ENCODE measurements around the gene ITGA6.

ITGA6 gene

DNA sequence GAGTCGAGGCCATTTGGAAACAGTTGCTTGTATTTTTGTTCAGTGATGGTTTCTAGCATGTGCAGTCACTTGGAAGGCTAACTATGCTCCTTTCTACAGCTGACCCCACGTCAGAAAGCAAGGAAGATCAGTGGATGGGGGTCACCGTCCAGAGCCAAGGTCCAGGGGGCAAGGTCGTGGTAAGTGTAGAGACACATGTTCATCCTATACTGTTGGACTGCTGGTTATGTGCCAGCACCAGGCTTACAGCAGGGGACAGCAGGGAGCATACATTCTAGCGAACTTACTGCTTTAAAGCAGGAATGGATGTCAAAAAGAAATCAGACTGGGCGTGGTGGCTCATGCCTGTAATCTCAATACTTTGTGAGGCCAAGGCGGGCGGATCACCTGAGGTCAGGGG is 40.0 kb downstream of the ITGA6 start:
- no peak for DNase-seq

GRCh38 chr2:172470958-172471922 is 43.9 kb downstream of the ITGA6 start:
- no peak for DNase-seq

GRCh38 chr2:172472446-172473033 is 45.2 kb downstream of the ITGA6 start:
- DNase-seq, result no peak

DNA sequence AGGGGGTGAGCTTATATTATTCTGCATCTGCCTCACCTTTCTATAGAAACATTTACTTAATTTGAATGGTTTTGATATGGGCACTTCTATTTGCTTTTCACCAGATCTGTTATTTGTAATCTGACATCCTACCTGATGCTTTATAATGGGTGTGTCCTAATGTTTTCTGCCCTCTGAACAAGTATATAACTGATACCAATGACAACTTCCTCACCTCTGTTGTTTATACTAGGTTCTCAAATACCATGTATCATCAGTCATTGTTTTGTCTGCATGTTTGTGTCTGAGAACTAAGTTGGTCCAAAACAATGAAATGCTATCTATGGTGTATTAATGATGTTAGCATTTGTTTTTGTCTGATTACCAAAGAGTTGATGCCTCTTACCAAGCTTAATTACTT is 45.8 kb downstream of the ITGA6 start:
- DNase-seq, result no peak

GRCh38 chr2:172478353-172478752 is 51.0 kb downstream of the ITGA6 start:
- no peak for DNase-seq

DNA sequence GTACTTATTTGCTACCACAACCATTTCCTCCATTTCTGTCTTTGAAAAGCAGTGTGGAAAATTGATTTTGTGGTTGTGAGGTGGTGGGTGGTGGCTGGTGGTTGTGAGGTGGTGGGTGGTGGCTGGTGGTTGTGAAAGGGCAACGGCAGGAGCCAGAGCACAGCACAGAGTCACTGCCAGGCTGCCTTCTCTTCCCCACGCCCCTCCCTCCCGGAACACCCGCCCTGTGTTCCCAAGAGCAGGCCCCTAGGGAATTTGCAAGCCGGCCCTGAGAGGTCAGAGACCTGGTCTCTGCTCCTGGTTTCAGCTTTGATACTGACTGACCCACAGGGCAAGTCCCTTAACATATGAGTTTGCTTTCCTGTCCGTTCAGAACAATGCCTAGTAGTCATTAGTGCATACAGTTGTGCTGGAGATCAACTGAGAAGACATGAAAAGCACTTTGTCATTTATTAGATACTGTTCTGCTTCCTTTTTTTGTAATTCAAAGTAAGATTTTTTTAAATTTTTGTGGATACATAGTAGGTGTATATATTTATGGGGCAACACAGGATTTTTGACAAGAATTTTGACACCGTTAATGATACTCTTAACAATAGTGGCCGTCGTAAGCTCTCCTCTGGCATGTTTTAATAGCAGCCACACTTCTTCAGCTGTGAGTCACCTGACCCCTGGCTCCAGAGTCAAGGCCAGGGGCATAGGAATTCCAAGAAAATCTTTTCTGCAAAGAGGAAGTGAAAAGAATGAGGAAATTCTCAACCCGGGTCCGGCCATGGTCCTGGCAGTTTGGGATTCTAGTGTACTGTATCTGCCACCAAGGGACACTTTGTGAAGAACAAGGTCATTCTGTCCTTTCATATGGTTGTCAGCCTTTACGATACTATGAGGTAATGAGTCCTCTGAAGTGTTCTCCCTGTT is 53.2 kb downstream of the ITGA6 start:
- DNase-seq, result no peak

- DNase-seq, result no peak
These were observed 54.3 kb downstream of the ITGA6 start for GRCh38 chr2:172481507-172482262.

DNA sequence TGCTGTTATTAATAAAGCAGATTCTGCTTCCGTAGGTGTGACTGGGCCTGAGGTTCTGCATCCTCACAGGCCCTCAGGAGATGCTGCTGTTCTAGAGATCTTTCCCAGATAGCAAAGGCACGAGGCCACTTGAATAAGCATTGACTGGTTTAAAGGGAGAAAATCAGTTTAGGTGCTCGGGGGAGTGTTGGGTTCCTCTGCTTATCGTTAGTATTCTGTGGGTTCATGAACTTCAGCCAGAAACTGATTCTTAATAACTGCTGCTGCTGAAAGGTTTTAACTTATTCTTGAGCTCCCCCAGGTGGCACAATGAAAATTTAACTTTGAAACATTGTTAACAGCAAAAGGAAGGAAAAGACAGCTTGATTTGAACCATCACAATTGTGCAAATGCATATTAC is 56.9 kb downstream of the ITGA6 start:
- DNase-seq, result no peak

- DNase-seq, result no peak
These were observed 57.3 kb downstream of the ITGA6 start for GRCh38 chr2:172484706-172485105.

GRCh38 chr2:172488556-172488955 is 61.2 kb downstream of the ITGA6 start:
- DNase-seq, result no peak

DNA sequence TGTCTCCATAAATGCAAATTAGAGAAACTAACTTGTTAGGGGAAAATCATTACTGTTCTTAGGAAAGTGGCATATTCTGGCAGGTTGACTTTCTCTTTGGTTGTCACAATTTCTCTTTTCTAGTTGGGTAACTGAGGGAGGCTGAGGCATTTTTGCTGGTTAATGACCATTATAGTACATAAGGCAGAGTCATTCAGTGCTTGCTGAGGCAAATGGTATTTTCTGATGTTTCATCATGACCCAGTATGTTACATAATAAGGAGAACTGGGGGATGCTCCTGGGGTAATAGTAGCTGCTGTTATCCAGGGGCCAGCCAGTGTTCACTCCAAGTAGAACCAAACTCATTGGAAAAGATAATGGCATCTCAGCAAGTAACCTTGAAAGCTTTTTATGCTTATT is 62.3 kb downstream of the ITGA6 start:
- no peak for DNase-seq

DNA sequence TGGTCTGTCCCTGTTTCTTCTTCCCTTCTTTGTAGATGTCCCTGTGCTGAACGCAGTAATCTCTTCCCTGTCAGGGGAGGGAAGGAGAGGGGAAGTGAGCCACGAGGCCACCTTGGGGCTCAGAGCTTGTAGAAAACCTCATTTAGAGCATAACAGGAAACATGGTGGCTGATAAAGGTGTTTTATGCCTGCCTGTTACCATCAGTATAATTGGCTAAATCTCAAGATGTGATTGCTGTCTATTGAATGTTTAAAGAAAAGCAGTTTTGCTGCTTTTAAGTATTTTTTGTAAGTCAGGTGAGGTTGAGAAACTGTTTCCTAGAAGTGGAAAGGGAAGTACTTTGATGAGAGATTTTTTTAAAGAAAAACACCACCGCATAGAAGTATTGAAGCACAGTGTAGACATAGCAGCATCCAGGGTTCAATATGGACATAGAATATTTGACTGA is 68.8 kb downstream of the ITGA6 start:
- DNase-seq, result no peak

DNA sequence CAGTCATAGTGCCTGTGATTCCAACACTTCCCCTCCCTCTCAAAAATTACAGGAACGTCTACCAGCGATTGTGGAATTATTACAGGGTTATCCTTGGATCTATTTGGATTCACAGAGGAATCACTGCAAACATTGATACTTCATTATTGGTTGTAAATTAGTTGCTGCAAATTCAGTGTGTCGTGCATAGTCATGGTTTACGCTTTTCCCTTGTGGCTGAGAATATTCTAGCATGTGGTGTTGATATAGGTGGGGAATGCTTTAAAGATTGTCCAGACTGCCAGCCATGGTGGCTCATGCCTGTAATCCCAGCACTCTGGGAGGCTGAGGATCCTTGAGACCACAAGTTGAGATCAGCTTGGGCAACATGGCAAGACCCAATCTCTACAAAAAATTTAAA is 79.8 kb downstream of the ITGA6 start:
- DNase-seq, result no peak

DNA sequence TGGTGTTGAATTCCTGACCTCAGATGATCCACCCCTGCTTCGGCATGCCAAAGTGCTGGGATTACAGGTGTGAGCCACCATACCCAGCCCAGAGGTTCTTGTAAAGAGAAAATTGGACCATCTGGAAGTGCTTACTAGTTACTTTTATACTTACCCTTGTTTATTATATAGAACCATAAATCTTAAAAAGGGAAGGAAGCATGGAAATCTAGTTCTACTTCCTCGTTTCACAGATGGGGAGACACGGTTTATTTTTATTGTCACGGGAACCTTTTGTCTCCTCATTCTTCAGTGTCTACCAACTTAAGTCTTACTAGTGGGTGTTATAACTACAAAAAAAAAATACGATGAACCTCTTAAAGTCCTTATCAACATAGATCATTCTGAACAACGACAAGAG is 82.7 kb downstream of the ITGA6 start:
- no peak for DNase-seq

- DNase-seq, result no peak
These were observed 83.2 kb downstream of the ITGA6 start for GRCh38 chr2:172510548-172510947.

- no peak for DNase-seq
These were observed 85.6 kb downstream of the ITGA6 start for GRCh38 chr2:172512810-172513523.

GRCh38 chr2:172513524-172513900 is 86.1 kb downstream of the ITGA6 start:
- DNase-seq, result no peak

GRCh38 chr2:172513935-172514586 is 86.7 kb downstream of the ITGA6 start:
- DNase-seq, result no peak

DNA sequence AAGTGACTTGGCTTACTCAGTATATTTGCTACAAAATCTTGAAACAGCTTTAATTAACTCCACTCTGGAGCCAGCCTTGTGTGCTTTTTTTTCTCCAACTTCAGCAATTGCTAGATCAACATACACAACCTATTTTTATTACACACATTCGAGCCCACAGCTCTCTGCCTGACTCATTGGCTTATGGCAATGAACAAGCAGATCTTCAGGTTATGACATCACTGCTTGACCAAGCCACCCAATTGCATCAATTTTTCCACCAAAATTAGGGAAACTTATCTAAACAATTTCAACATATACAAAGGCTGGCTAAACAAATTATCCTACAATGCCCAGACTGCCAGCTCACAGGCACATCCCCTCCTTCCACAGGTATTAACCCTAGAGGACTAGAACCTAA is 88.9 kb downstream of the ITGA6 start:
- DNase-seq, result no peak

GRCh38 chr2:172518995-172519394 is 91.6 kb downstream of the ITGA6 start:
- DNase-seq, result no peak

DNA sequence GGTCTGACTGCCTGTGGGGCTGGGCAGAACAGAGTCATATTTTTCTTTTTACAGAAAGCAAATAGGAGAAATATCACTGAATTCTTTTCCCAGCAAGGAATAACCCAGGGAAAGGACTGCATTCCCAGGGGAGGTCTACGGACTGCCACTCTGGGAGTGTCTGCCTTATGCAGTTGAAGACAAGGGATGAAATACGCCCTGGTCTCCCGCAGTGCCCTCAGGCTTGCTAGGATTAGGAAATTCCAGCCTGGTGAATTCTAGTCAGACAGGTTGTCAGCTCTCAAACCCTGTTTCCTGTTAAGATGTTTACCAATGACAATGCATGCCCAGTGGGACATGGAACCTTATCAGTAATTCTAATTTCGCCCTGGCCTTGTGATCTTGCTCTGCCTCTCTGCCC is 98.2 kb downstream of the ITGA6 start:
- no peak for DNase-seq

All from stimulated activated CD4-positive, alpha-beta T cell treated with anti-CD3 and anti-CD28 coated beads, Interleukin-12 subunit alpha, Interleukin-12 subunit beta, amount 100 ng/mL, for 4 hours (primary cell).